Naive thymus-derived CD8-positive, alpha-beta T cell (primary cell): ENCODE results near the gene PLCH2. TPM values are rescaled to one million over a fixed set of nuclear protein-coding genes. Genes with fewer than 3 reads are reported as not detected.
A peak's percentile ranks its signal among the peaks of the same experiment; 100 is the strongest.

Experiments used
- ATAC-seq, 2 donors: fragments of 150-1000 bp; cut with Tn5 transposase in 1 of 2; sonication (Bioruptor Pico), chemical (Tn5 transposase) in 1 of 2; 1 replicate in 1 of 2; 2 replicates in 1 of 2; pipeline ENCODE4 v1.10.0; 2021; ENCODE audit warnings: mild to moderate bottlenecking in 2 of 2, moderate library complexity in 2 of 2
- POLR2A ChIA-PET: fragments of 350-600 bp; sonication (Branson Sonifier 250); formaldehyde crosslinking; loops from one replicate; lab custom pipeline; 2021; ENCODE audit warnings: antibody characterized with exemption; lab: Charles Lee
- DNase-seq, 10 donors: peaks; one replicate each; pipeline versions ENCODE4 v3.0.0 to v3.0.0-alpha.2; 2020 to 2022
- H3K27ac Mint-ChIP-seq, 10 donors: one replicate each; pipeline ENCODE4 v1.8.0; 2020 to 2022; ENCODE audit warnings: mild to moderate bottlenecking in 10 of 10, mixed read lengths in 10 of 10, moderate library complexity in 4 of 10, inconsistent platforms in 1 of 10
- H3K27me3 Mint-ChIP-seq, 5 donors: one replicate each; pipeline ENCODE4 v1.8.0; 2021 to 2022; ENCODE audit warnings: mixed read lengths in 5 of 5
- H3K36me3 Mint-ChIP-seq, 3 donors: one replicate each; pipeline ENCODE4 v1.8.0; 2020 to 2022; ENCODE audit warnings: mixed read lengths in 3 of 3, mild to moderate bottlenecking in 2 of 3, inconsistent platforms in 1 of 3
- H3K4me1 Mint-ChIP-seq, 4 donors: one replicate each; pipeline ENCODE4 v1.8.0; 2021 to 2022; ENCODE audit warnings: mixed read lengths in 4 of 4
- H3K4me3 Mint-ChIP-seq, 10 donors: one replicate each; pipeline ENCODE4 v1.8.0; 2020 to 2022; ENCODE audit warnings: mild to moderate bottlenecking in 10 of 10, mixed read lengths in 10 of 10, moderate library complexity in 6 of 10, inconsistent platforms in 1 of 10
- H3K9me3 Mint-ChIP-seq, 9 donors: one replicate each; pipeline ENCODE4 v1.8.0; 2020 to 2022; ENCODE audit warnings: mixed read lengths in 9 of 9, mild to moderate bottlenecking in 3 of 9, inconsistent platforms in 1 of 9, moderate library complexity in 1 of 9
- polyA plus RNA-seq, 3 donors: library from polyadenylated mRNA; unstranded; fragments of 300-500 nt; fragmentation: Illumina TruSeq; gene quantifications; one replicate each; pipeline ENCODE4 v1.2.3, GENCODE V29; 2021
- total RNA-seq, 8 experiments: library from RNA in 2 of 8; stranded (reverse) in 2 of 8; gene quantifications; one replicate each; pipeline ENCODE4 v1.2.3 and lab custom pipeline; 2021 to 2026

PLCH2 gene
- total and polyA plus RNA-seq, 5 experiments from 2014 or later, result 0.37 to 16.4 (median 0.52) TPM

GRCh38 chr1:2522230-2522629 is 46.1 kb downstream of the PLCH2 start:
- Mint-ChIP-seq H3K27ac (peak overlapping the region in 7 of 10 donors; percentile 77 to 98 (median 95)), H3K4me3 (peak overlapping the region in 3 of 10 donors; percentile 8 to 94 (median 91)), H3K4me1 (peaks cover 30 to 47% (median 40%) of the 10 kb centered on the region in 4 donors), H3K27me3 (peaks cover 0 to 1% (median 0%) of the 10 kb centered on the region in 5 donors), H3K36me3 (peaks cover 0 to 43% (median 12%) of the 10 kb centered on the region in 3 donors), H3K9me3 (no peaks in the 10 kb centered on the region)
- ATAC-seq (no peak), DNase-seq (no peak)
- POLR2A ChIA-PET, result interaction anchor here (1.4 to 2.1 kb wide), 3 partner anchors 26 to 107 kb away, joined by 6 to 8 read pairs (median 6); no protein-coding TSS in a partner anchor

GRCh38 chr1:2523191-2523890 is 47.3 kb downstream of the PLCH2 start:
- Mint-ChIP-seq H3K27ac (peak overlapping the region; percentile 77 to 98 (median 95)), H3K4me3 (peak overlapping the region; percentile 88 to 99 (median 92)), H3K4me1 (peaks cover 32 to 52% (median 43%) of the 10 kb centered on the region in 4 donors), H3K36me3 (peaks cover 0 to 34% (median 12%) of the 10 kb centered on the region in 3 donors), H3K27me3 (peaks cover 0 to 1% (median 0%) of the 10 kb centered on the region in 5 donors), H3K9me3 (no peaks in the 10 kb centered on the region)
- peak; percentile 26 to 30 for ATAC-seq
- POLR2A ChIA-PET, result interaction anchor here (0.9 to 15.0 kb wide), 19 partner anchors 8 to 334 kb away, joined by 3 to 528 read pairs (median 9); partner anchors contain the start of genes FAAP20, MORN1, PEX10 and PRXL2B
- peak in 7 of 10 donors; percentile 43 to 76 (median 62) for DNase-seq

GRCh38 chr1:2523891-2524609 is 48.0 kb downstream of the PLCH2 start:
- H3K27ac Mint-ChIP-seq, result peak overlapping the region; percentile 77 to 98 (median 95)
- peak overlapping the region; percentile 88 to 99 (median 92) for H3K4me3 Mint-ChIP-seq
- POLR2A ChIA-PET, result interaction anchor here (0.8 to 15.0 kb wide), 22 partner anchors 9 to 334 kb away, joined by 3 to 528 read pairs (median 6); partner anchors contain the start of genes FAAP20, MORN1, PEX10 and PRXL2B
- H3K9me3 Mint-ChIP-seq, result no peaks in the 10 kb centered on the region
- peak; percentile 39 to 50 for ATAC-seq
- H3K36me3 Mint-ChIP-seq, result peaks cover 0 to 27% (median 8%) of the 10 kb centered on the region in 3 donors
- peaks cover 0 to 2% (median 0%) of the 10 kb centered on the region in 5 donors for H3K27me3 Mint-ChIP-seq
- peaks cover 32 to 54% (median 48%) of the 10 kb centered on the region in 4 donors for H3K4me1 Mint-ChIP-seq
- DNase-seq, result peak in 9 of 10 donors; percentile 41 to 82 (median 60)

GRCh38 chr1:2525572-2525919 is 49.5 kb downstream of the PLCH2 start:
- DNase-seq (no peak), ATAC-seq (no peak)
- Mint-ChIP-seq H3K4me1 (peaks cover 32 to 57% (median 48%) of the 10 kb centered on the region in 4 donors), H3K36me3 (peaks cover 0 to 21% (median 6%) of the 10 kb centered on the region in 3 donors), H3K9me3 (no peaks in the 10 kb centered on the region), H3K27ac (peak overlapping the region in 9 of 10 donors; percentile 77 to 98 (median 95)), H3K27me3 (peaks cover 0 to 2% (median 0%) of the 10 kb centered on the region in 5 donors), H3K4me3 (peak overlapping the region; percentile 88 to 99 (median 92))
- POLR2A ChIA-PET, result interaction anchor here (0.8 to 15.0 kb wide), 14 partner anchors 9 to 291 kb away, joined by 3 to 528 read pairs (median 18); partner anchors contain the start of genes MORN1, PEX10, PRXL2B and RER1

- peaks cover 0 to 15% (median under 1%) of the 10 kb centered on the region in 3 donors for H3K36me3 Mint-ChIP-seq
- ATAC-seq (peak; percentile 77 to 85), DNase-seq (peak; percentile 79 to 91 (median 88))
- peaks cover 0 to 6% (median 3%) of the 10 kb centered on the region in 5 donors for H3K27me3 Mint-ChIP-seq
- H3K9me3 Mint-ChIP-seq, result no peaks in the 10 kb centered on the region
- peak within 1 kb of the TSS; percentile 88 to 99 (median 92) for H3K4me3 Mint-ChIP-seq
- H3K27ac Mint-ChIP-seq, result peak within 1 kb of the TSS; percentile 79 to 99 (median 96)
- POLR2A ChIA-PET, result interaction anchor here (0.8 to 15.0 kb wide), 19 partner anchors 8 to 331 kb away, joined by 3 to 528 read pairs (median 6); partner anchors contain the start of genes FAAP20, MORN1, PEX10 and PRXL2B
- peaks cover 32 to 58% (median 49%) of the 10 kb centered on the region in 4 donors for H3K4me1 Mint-ChIP-seq
These were observed 50.1 kb downstream of the PLCH2 start, which contains the start of gene PANK4 for GRCh38 chr1:2525920-2526823. TSS of gene PANK4 (minus strand) at chr1:2526596. CDS start at chr1:2526587, 9 bp downstream.

- Mint-ChIP-seq H3K36me3 (peaks cover 0 to 9% (median 0%) of the 10 kb centered on the region in 3 donors), H3K9me3 (no peaks in the 10 kb centered on the region), H3K4me3 (peak overlapping the region; percentile 21 to 97 (median 64)), H3K27ac (peak overlapping the region in 7 of 10 donors; percentile 31 to 87 (median 79)), H3K27me3 (peaks cover 0 to 10% (median 3%) of the 10 kb centered on the region in 5 donors), H3K4me1 (peaks cover 32 to 52% (median 48%) of the 10 kb centered on the region in 4 donors)
- ATAC-seq (peak in 1 of 2 donors; percentile 10), DNase-seq (peak in 2 of 10 donors; percentile 18 to 30)
- POLR2A ChIA-PET, result interaction anchor here (1.0 to 15.0 kb wide), 13 partner anchors 17 to 332 kb away, joined by 3 to 528 read pairs (median 15); partner anchors contain the start of genes FAAP20, MORN1, PEX10 and PRXL2B
These were observed 50.9 kb downstream of the PLCH2 start for GRCh38 chr1:2526824-2527555.

- H3K9me3 Mint-ChIP-seq, result no peaks in the 10 kb centered on the region
- H3K27me3 Mint-ChIP-seq, result peaks cover 0 to 10% (median 3%) of the 10 kb centered on the region in 5 donors
- peaks cover 29 to 47% (median 44%) of the 10 kb centered on the region in 4 donors for H3K4me1 Mint-ChIP-seq
- DNase-seq, result no peak
- H3K4me3 Mint-ChIP-seq, result peak overlapping the region in 8 of 10 donors; percentile 21 to 97 (median 64)
- H3K27ac Mint-ChIP-seq, result peak overlapping the region in 1 of 10 donors; percentile 85
- no peak for ATAC-seq
- POLR2A ChIA-PET, result interaction anchor here (5.3 to 15.0 kb wide), 2 partner anchors 16 to 111 kb away, joined by 131 to 528 read pairs; partner anchors contain the start of gene PEX10
- peaks cover 0 to 5% (median 0%) of the 10 kb centered on the region in 3 donors for H3K36me3 Mint-ChIP-seq
These were observed 51.4 kb downstream of the PLCH2 start for GRCh38 chr1:2527556-2527860.

GRCh38 chr1:2528016-2528415 is 51.9 kb downstream of the PLCH2 start:
- peaks cover 0 to 12% (median 4%) of the 10 kb centered on the region in 5 donors for H3K27me3 Mint-ChIP-seq
- peak overlapping the region in 1 of 10 donors; percentile 44 for H3K27ac Mint-ChIP-seq
- H3K4me3 Mint-ChIP-seq, result peak overlapping the region in 2 of 10 donors; percentile 10 to 60
- peaks cover 25 to 42% (median 39%) of the 10 kb centered on the region in 4 donors for H3K4me1 Mint-ChIP-seq
- POLR2A ChIA-PET, result interaction anchor here (1.4 to 15.0 kb wide), 3 partner anchors 16 to 112 kb away, joined by 6 to 528 read pairs (median 131); partner anchors contain the start of genes PEX10 and TNFRSF14
- ATAC-seq (no peak), DNase-seq (no peak)
- no peaks in the 10 kb centered on the region for H3K9me3 Mint-ChIP-seq
- H3K36me3 Mint-ChIP-seq, result peaks cover 0 to 3% (median 0%) of the 10 kb centered on the region in 3 donors

- no peaks in the 10 kb centered on the region for H3K9me3 Mint-ChIP-seq
- peak overlapping the region in 2 of 10 donors; percentile 43 to 48 for H3K27ac Mint-ChIP-seq
- POLR2A ChIA-PET, result interaction anchor here (1.1 to 15.0 kb wide), 4 partner anchors 15 to 116 kb away, joined by 4 to 528 read pairs (median 7); partner anchors contain the start of genes PEX10 and TNFRSF14
- H3K4me1 Mint-ChIP-seq, result peaks cover 20 to 39% (median 34%) of the 10 kb centered on the region in 4 donors
- ATAC-seq, result no peak
- H3K36me3 Mint-ChIP-seq, result no peaks in the 10 kb centered on the region
- no peak for DNase-seq
- peaks cover 0 to 12% (median 6%) of the 10 kb centered on the region in 5 donors for H3K27me3 Mint-ChIP-seq
- H3K4me3 Mint-ChIP-seq, result peak overlapping the region in 9 of 10 donors; percentile 33 to 89 (median 73)
These were observed 52.5 kb downstream of the PLCH2 start for GRCh38 chr1:2528611-2528965.
